Measurements from ENCODE around the gene OSBPL3.

OSBPL3 gene

DNA sequence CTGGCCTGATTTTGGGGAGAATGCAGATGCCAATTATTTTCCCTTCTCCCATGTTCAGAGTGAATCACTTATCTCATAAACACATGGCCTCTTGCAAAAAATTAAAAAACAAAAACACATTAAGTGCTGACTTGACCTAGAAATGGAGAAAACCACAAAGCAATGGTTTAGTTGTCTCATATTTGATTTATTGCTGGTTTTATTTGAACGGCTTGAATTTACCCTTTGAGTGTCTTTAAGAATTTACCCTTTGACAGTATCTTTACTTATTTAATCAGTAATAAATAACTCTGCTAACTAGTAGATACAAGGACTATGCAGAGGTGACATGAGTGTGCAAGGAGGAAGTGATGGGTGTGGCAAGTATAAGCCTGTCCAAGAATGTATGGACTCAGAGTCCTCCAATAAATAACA lies 154.6 kb downstream of the OSBPL3 start:
- in situ Hi-C loops (cut with MboI; ENCODE audit: low pct_unique_long_range_greater_than_20kb, low sequenced_read_pairs): no loop called here
- DNase-seq: no peak

DNA sequence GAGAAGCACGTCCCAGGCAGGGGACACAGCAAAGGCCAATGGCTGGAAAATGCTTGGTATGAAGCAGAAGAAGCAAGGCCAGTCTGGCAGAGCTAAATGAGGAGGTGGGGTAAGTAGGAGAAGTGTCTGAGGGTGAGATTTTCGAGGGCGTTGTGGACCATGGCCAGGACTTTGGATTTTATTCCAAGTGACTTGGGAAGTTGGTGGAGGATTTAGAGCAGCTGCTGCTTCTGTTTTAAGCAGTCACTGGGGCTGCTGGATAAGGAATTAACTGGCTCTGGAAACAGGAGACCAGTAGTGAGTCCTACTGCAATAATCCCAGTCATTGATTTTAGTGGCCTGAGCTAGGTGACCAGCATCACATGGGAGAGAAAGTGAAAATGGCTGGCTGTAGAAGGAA lies 155.1 kb downstream of the OSBPL3 start:
- in situ Hi-C loops (cut with MboI; ENCODE audit: low pct_unique_long_range_greater_than_20kb, low sequenced_read_pairs): loop anchor here (25.0 kb wide), 1 partner anchor 262 kb away; no protein-coding TSS in a partner anchor
- DNase-seq: no peak

DNA sequence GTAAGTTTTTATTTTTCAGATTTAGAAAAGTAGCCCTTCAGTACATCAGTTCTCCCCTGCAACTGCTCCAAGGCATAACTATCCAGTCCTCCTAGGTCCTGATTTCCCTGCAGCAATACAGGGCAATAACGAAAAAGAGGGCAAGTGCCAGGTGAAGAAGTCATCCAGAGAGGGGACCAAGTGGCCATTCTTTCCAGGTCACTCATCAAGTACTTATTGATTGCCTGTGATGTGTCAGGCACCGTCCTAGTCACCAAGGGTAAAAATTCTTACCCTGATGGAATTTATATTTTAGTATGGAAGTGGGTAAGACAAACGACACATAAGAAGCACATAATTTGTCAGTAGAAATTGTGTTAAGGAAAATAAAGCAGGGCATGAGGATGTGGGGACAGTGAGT lies 155.6 kb downstream of the OSBPL3 start:
- DNase-seq: no peak
- in situ Hi-C loops (cut with MboI; ENCODE audit: low pct_unique_long_range_greater_than_20kb, low sequenced_read_pairs): loop anchor here (25.0 kb wide), 1 partner anchor 263 kb away; no protein-coding TSS in a partner anchor

DNA sequence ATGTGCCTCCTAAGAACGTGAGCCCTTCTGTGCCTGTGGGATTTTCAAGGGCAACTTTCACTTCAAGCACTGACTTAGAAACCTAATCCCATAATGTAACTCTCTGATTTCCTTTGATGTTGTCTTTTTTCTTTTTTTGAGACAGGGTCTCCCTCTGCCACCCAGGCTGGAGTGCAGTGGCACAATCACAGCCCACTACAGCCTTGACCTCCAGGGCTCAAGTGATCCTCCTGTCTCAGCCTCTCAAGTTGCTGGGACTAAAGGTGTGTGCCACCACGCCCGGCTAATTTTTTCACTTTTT lies 158.3 kb downstream of the OSBPL3 start:
- in situ Hi-C loops (cut with MboI; ENCODE audit: low pct_unique_long_range_greater_than_20kb, low sequenced_read_pairs): loop anchor here (25.0 kb wide), 1 partner anchor 266 kb away; no protein-coding TSS in a partner anchor
- no peak for DNase-seq

DNA sequence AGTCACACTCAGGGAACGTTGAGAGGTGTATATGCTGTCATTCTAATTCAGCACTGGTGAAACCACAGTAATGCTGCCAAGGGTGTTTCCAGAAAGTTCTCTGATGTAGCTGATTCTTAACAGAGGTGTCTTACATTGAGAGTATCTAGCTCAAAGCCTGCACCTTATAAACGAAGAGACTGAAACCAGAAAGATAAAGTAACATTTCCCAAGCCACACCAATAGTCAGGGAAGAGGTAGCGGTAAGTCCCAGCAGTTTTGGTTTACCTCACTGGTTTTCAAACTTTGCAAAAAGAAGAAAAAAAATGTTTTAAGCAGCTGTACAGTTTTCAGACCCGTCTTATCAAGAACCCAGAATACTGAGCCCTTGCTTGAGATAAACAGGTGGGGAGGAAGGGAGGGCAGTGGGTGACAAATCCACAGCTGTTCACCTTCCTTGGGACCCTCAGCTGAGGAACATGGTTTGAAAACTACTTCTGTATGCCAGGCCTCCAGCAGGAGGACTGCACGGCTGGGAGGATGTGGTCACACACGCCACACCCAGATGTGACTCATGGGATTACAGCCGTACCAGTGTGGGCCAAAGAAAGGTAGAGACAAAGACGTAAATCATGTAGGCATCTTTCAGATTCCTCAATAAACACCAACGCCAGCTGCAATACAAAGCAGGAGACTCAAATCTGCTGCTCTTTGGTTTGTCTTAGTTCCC lies 158.8 kb downstream of the OSBPL3 start:
- in situ Hi-C loops (cut with MboI; ENCODE audit: low pct_unique_long_range_greater_than_20kb, low sequenced_read_pairs): loop anchor here (25.0 kb wide), 1 partner anchor 266 kb away; no protein-coding TSS in a partner anchor
- DNase-seq: peak; percentile 83

DNA sequence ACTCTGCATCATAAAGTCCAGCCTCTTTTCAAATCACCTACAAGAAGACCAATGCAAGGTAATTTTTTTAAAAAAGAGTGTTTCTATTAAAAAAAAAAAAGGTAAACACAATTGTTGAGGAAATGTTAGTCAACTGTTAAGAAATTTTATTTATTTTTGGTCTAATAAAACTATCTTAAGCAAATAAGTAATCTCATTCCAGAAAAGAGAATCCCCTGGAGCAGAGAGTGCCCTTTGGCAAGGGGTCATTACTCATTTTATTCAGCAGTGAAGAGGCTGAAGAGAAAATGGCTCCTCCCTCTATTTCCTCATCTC lies 159.3 kb downstream of the OSBPL3 start:
- no peak for DNase-seq
- in situ Hi-C loops (cut with MboI; ENCODE audit: low pct_unique_long_range_greater_than_20kb, low sequenced_read_pairs): loop anchor here (25.0 kb wide), 1 partner anchor 267 kb away; no protein-coding TSS in a partner anchor

DNA sequence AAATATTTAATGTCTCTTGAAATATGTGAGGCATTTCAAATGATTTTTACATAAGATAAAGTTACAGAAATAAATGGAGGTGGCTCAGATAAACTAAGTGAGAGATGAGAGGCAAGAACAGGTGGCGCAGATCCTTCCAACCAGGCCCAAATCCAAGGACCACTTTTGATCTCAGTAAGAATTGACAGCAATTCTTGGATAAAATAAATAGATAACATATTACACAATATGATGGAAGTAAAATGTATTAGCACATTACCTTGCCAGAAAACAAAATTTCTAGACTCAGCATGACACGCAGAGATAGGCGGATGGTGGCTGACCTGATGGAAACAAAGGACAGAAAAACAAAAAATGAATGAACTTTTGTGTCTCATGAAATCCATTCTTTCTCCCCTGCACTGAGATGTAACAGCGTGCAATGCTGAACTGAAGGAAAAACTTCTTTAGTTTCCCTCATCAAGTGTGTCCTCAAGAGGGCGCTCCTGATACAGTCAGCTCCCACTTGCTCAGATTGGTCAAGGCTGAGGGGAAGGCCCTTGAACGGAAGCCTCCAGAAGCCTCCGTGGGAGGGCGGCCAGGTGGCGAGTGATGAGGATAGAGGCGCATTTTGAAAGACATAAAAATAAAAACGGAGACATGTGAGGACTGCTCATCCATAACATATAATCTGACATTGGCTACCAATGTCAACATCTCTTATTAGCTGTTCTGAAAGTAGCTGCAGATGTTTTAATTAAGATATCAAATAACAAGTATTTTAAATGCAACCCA lies 159.9 kb downstream of the OSBPL3 start:
- in situ Hi-C loops (cut with MboI; ENCODE audit: low pct_unique_long_range_greater_than_20kb, low sequenced_read_pairs): loop anchor here (25.0 kb wide), 1 partner anchor 267 kb away; no protein-coding TSS in a partner anchor
- peak; percentile 87 for DNase-seq

DNA sequence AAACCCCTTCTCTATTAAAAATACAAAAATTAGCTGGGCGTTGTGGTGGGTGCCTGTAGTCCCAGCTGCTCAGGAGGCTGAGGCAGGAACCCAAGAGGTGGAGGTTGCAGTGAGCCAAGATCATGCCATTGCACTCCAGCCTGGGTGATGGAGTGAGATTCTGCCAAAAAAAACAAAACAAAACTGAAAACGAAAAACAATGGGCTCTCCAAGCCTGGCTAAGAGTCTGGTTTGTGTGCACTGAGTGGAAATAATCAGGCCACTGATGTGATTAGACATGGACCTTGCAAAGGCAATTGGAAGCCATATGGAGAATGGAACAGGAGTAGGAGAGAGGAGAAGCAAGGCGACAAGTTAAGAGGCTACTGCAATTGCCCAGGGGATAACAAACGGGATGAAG lies 162.6 kb downstream of the OSBPL3 start:
- no peak for DNase-seq
- in situ Hi-C loops (cut with MboI; ENCODE audit: low pct_unique_long_range_greater_than_20kb, low sequenced_read_pairs): loop anchor here (25.0 kb wide), 1 partner anchor 270 kb away; no protein-coding TSS in a partner anchor

DNA sequence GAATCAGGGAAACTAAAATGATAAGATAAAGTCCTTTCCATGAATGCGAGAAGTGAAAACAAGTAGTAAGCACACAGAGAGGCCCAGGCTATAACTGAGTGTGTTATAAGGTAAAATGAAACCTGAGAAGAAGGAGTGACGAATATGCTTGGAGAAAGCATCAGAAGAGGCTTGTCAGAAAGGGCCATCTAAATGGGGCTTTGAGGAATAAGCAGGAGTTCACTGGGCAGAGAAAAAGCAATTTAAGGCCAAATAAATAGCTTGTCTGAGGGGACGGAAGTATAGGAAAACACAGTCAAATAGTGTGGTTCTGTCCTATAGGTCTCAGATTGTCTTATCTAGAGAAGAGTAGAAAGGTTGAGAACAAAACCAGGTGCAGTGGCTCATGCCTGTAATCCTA lies 163.1 kb downstream of the OSBPL3 start:
- no peak for DNase-seq
- in situ Hi-C loops (cut with MboI; ENCODE audit: low pct_unique_long_range_greater_than_20kb, low sequenced_read_pairs): loop anchor here (25.0 kb wide), 1 partner anchor 270 kb away; no protein-coding TSS in a partner anchor

DNA sequence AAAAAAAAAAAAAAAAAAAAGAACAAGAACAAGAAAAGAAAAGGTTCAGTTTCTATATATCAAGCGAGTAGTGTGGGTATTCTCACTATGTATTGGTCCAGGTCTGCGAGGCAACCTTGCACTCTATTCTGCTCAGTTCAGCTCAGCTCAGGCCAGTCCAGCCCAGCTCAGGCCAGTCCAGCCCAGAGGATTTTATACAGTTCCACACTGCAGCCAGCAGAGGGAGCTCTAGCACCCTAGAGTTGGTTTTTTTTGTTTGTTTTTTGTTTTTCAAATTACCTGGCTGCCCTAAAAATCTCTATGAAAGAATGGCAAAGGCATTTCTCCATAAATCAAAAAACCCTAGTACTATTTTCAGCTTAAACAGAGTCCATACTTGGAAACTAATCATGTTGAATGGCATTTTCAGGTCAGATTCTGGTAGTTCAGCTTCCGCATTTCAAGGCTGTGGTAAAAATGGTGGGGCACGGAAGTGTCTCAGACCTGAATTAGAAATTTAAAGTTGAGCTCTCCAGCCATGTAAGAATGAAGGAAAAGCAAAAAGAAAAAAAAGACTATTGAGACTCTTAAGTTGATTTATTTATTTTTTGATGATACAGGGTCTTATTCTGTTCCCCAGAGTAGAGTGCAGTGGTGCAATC lies 167.6 kb downstream of the OSBPL3 start:
- peak; percentile 50 for DNase-seq
- in situ Hi-C loops (cut with MboI; ENCODE audit: low pct_unique_long_range_greater_than_20kb, low sequenced_read_pairs): loop anchor here (25.0 kb wide), 1 partner anchor 275 kb away; no protein-coding TSS in a partner anchor

DNA sequence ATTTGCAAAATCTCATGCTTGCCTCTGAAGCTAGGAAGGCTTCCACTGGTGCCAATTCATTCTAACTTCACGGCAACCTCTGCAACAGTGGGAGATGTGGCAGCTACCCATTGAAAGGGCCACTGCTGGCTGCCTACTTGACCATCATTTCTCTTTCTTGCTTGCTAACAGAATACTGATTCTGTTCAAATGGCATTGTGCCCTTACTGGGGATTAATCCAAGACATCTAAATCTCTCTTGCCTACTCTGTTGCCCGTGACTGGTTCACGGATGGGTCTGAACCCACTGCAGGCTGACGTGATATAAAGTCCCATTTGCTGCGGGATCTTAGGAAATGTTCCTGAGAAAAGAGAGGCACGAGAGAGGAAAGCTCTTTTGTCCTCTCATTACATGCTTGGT lies 171.5 kb downstream of the OSBPL3 start:
- no peak for DNase-seq
- in situ Hi-C loops (cut with MboI; ENCODE audit: low pct_unique_long_range_greater_than_20kb, low sequenced_read_pairs): loop anchor here (25.0 kb wide), 1 partner anchor 279 kb away; no protein-coding TSS in a partner anchor

DNA sequence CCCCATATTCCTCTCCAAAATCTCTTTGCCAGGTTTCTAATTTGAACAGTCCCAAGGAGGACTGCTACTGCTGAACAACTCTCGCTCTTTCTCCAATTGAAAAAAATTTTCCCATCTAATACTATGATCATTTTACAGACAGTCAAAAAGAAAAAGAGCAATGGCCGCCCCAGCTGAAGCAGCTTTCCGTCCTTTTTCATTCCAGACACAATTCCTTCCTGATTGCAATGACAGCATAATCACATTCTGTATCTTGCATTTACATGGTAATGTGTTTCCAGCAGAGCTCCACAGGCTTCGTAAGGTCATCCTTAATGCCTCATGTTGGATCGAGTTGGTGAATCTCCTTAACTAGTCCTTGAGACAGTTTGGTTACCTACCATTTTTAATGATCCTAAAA lies 177.7 kb downstream of the OSBPL3 start:
- no peak for DNase-seq
- in situ Hi-C loops (cut with MboI; ENCODE audit: low pct_unique_long_range_greater_than_20kb, low sequenced_read_pairs): loop anchor here (25.0 kb wide), 1 partner anchor 285 kb away; no protein-coding TSS in a partner anchor

DNA sequence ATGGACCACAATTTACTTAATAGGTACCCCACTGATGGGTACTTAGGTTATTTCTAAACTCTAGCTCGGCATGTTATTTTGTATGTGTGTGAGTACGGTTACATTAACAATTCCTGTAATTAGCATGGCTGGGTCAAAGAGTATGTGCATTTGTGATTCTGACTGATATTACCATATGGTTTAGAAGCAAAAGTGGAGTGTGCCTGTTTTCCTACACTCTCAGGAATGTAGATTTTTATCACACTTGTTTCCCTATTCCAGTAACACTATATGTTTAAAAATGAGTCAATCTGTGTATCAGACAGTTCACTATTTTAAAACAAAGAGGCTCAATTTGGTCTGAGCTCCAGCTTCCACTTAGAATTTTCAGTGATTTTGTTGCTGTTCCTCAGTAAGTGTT lies 178.1 kb downstream of the OSBPL3 start:
- in situ Hi-C loops (cut with MboI; ENCODE audit: low pct_unique_long_range_greater_than_20kb, low sequenced_read_pairs): loop anchor here (25.0 kb wide), 1 partner anchor 285 kb away; no protein-coding TSS in a partner anchor
- DNase-seq: no peak

DNA sequence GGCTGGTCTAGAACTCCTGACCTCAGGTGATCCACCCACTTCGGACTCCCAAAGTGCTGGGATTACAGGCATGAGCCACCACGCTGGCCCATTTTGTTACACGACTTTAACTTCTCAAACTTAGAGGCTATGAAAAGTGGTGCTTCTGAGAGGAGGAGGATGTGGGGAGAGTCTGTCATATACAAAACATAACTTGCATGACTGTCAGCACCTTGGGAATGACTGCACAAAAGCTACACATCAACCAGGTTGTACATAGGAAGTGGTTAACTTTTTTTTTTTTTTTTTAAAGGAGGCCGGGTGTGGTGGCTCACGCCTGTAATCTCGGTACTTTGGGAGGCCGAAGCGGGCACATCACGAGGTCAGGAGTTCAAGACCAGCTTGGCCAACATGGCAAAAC lies 179.3 kb downstream of the OSBPL3 start:
- in situ Hi-C loops (cut with MboI; ENCODE audit: low pct_unique_long_range_greater_than_20kb, low sequenced_read_pairs): loop anchor here (25.0 kb wide), 1 partner anchor 287 kb away; no protein-coding TSS in a partner anchor
- DNase-seq: no peak

DNA sequence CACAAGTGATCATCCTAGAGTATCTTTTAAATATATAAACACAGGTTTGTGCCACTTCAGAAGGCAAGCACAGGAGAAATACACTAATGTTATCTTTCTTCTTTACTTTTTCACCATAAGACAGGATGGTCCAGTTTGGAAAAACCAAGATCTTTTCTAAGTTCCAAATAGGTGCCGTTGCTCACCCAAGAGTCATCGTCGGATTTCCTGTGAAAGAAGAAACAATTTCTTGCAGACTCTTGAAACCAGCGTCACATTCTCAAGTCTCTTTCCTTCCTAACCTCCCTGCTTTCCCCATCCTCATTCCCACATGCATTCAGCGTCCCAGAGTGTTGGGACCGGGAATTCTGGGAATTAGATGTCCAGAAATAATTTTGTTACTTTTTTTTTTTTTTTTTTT lies 179.9 kb downstream of the OSBPL3 start:
- no peak for DNase-seq
- in situ Hi-C loops (cut with MboI; ENCODE audit: low pct_unique_long_range_greater_than_20kb, low sequenced_read_pairs): loop anchor here (25.0 kb wide), 1 partner anchor 287 kb away; no protein-coding TSS in a partner anchor

DNA sequence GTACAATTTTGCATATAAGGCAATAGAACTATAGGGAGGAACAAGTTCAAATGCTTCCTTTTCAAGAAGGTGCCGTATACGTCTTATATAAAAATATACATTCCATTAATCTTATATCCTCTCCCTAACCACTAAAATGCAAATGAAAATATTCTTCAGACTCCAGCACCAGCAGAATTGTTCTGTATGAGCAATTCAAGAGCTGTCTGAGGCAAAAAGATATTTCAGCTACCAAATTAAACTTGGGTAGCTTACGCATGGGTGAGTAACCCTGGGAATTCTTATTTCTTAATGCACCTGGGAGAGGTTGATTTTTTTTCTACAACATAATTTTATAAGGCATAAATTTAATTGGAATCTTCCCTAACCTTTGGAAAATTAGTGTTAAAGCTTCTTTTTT lies 180.5 kb downstream of the OSBPL3 start:
- in situ Hi-C loops (cut with MboI; ENCODE audit: low pct_unique_long_range_greater_than_20kb, low sequenced_read_pairs): no loop called here

DNA sequence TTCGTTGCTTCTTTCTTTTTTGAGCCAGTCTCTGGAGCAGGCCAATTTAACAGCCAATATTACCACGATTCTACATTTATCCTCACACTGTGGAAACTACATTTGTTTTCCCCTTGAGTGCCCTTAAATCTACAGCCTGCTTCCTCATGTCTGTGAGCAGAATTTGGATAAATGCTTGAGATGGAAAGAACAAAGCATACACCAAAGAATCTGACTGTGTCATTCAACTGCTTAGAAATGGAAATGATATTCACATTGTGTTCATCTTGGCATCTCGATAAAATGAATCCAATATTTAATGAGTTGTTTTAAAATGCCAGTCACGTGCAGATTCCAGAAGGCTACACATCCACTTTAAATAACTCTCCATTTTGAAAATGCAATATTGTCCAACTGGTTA lies 181.7 kb downstream of the OSBPL3 start:
- in situ Hi-C loops (cut with MboI; ENCODE audit: low pct_unique_long_range_greater_than_20kb, low sequenced_read_pairs): no loop called here
- no peak for DNase-seq

More for the DNA sequence above, 180.5 kb downstream of the OSBPL3 start:
- no peak for DNase-seq

DNA sequence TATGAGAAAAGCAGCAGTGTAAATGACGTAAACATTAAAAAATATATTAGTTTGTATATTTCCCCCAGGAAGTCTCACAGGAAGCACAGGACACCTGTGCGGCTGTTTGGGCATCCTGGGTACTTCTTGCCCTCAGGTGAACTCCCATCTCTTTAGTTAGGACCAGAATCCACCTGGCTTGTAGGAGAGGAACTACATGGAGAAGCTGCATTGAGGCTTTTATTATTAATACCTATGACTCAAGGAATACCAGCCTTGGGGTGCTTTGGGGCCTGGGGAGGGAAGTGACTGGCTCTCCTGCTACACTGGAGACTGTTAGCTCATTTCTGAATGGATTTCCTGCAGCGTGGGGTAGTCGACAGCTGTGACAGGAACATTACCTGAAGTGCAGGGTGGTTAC lies 182.7 kb downstream of the OSBPL3 start:
- in situ Hi-C loops (cut with MboI; ENCODE audit: low pct_unique_long_range_greater_than_20kb, low sequenced_read_pairs): no loop called here
- no peak for DNase-seq

DNA sequence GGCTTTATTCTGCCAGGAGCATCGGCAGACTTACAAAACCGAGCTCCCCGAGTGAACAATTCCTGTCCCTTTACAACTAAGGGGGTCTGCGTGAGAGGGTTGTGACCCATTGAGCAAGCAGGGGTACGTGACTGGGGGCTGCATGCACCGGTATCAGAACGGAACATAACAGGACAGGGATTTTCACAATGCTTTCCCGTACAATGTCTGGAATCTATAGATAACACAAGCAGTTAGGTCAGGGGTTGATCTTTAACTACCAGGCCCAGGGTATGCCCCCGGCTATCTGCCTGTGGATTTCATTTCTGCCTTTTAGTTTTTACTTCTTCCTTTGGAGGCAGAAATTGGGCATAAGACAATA lies 184.6 kb downstream of the OSBPL3 start:
- in situ Hi-C loops (cut with MboI; ENCODE audit: low pct_unique_long_range_greater_than_20kb, low sequenced_read_pairs): no loop called here
- DNase-seq: no peak
